Measurements from ENCODE around the gene OR6C4.
"Not testable (repeated sequence)": the region's sequence is repeated elsewhere in the genome, so short reads cannot be mapped to it uniquely, and the experiment has no call there.

The OR6C4 gene

DNA sequence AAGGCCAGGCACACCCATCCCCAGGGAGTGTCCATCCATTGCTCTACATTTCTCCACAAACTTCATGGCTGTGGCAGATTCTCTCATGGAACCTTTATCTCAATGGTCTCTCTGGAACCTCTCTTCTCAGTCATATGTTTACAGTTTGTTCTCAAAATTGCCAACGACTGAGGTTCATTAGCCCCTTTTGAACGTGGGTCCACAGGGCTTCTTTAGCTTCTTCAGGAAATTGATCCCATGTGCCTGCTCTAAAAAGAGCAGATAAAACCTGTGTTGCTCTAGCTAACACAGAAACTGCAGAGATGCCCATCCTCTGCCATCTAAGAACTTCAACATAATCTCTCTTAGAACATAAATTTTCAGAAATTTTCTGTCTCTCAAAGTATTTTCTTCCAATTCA lies at the start of gene OR6C4:
Gene OR6C4, plus strand, starts transcription at position 301 of the 400 bp plus-strand sequence. CDS start 1,625 bp downstream, outside the sequence.
- DNase-seq (ENCODE audit: low read depth), result no peak
- no peak within 1 kb of the TSS for H3K4me3 ChIP-seq (ENCODE audit: low read depth, low read length)

- H3K4me3 ChIP-seq (ENCODE audit: low read depth, low read length), result no peak overlapping the region
- DNase-seq (ENCODE audit: low read depth), result no peak
These were observed 49.6 kb upstream of the OR6C4 start for GRCh38 chr12:55499810-55500252.

GRCh38 chr12:55501601-55502000 lies 47.8 kb upstream of the OR6C4 start:
- DNase-seq (ENCODE audit: low read depth), result no peak
- H3K4me3 ChIP-seq (ENCODE audit: low read depth, low read length), result no peak overlapping the region

- H3K4me3 ChIP-seq (ENCODE audit: low read depth, low read length), result no peak overlapping the region
- no peak for DNase-seq (ENCODE audit: low read depth)
These were observed 33.7 kb upstream of the OR6C4 start for GRCh38 chr12:55515696-55516095.

DNA sequence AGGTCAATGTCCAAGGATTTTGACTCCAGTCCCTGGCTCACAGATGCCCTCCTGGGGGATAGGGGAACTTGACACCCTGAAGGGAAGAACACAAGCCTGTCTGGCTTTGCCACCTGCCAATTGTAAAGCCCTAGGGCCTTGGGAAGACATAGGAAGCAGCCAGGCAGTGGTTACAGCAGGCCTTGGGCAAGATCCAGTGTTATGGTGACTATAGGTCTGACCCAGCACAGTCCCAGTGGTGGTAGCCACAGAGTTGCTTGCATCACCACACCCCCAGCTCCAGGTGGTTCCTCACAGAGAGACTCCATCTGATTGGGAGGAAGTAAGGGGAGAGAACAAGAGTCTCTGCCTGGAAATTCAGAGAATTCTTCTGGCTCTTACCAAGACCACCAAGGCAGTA lies 33.0 kb upstream of the OR6C4 start:
- no peak for DNase-seq (ENCODE audit: low read depth)
- no peak overlapping the region for H3K4me3 ChIP-seq (ENCODE audit: low read depth, low read length)

DNA sequence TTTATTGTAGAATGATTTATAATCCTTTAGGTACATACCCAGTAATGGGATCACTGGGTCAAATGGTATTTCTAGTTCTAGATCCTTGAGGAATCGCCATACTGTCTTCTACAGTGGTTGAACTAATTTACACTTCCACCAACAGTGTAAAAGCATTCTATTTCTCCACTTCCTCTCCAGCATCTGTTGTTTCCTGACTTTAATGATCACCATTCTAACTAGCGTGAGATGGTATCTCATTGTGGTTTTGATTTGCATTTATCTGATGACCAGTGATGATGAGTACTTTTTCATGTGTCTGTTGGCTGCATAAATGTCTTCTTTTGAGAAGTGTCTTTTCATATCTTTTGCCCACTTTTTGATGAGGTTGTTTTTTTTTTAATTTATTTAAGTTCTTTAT lies 1.2 kb upstream of the OR6C4 start:
- H3K4me3 ChIP-seq (ENCODE audit: low read depth, low read length); DNase-seq (ENCODE audit: low read depth): not testable (repeated sequence)

DNA sequence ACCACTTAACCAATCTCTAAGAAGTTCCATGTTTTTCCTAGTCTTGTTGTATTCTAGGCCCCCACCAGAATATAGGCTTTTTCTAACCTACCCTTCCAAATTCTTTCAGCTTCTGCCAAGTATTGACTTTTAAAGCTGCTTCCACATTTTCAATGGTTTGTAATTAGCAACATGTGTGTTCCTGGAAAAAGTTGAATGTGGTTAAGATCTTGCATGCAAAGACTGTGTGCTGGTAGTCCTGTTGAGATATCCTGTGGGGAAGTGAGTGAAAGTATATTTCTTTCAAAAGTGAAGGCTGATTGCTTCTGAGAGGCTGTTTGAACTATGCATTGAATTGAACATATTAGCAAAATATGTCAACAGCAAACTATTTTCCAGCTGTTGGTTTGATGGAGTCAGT lies 646 bp upstream of the OR6C4 start:
- no peak overlapping the region for H3K4me3 ChIP-seq (ENCODE audit: low read depth, low read length)
- no peak for DNase-seq (ENCODE audit: low read depth)

DNA sequence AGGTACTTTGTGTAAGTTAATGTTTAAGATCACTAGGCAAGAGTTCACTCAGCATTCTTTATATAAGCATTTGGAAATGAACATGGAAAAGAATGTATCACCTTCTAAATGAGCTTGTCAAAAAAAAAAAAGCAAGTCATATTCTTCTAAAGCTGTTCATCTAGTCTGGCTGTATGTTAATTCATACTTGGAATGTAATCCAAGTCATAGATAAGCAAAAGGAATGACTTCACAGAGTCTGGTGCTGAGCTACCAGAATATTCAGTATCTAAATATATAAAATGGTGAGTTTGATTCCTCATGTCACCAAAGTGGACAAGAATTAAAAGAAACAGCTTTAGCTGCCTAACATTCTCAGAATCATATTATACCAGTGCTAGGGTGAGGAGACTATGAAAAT lies 4.9 kb downstream of the OR6C4 start:
- H3K4me3 ChIP-seq (ENCODE audit: low read depth, low read length), result no peak overlapping the region
- DNase-seq (ENCODE audit: low read depth), result no peak

DNA sequence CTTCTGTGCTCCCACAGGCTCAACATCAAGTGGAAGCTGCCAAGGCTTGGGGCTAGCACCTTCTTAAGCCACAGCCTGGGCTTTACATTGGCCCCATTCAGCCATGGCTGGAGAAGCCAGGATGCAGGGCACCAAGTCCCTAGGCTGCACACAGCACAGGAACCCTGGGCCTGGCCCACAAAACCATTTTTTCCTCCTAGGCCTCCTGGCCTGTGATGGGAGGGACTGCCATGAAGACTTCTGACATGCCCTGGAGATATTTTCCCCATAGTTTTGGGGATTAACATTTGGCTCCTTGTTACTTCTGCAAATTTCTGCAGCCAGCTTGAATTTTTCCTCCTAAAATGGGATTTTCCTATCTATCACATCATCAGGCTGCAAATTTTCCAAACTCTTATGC lies 20.7 kb downstream of the OR6C4 start:
- H3K4me3 ChIP-seq (ENCODE audit: low read depth, low read length); DNase-seq (ENCODE audit: low read depth): not testable (repeated sequence)

DNA sequence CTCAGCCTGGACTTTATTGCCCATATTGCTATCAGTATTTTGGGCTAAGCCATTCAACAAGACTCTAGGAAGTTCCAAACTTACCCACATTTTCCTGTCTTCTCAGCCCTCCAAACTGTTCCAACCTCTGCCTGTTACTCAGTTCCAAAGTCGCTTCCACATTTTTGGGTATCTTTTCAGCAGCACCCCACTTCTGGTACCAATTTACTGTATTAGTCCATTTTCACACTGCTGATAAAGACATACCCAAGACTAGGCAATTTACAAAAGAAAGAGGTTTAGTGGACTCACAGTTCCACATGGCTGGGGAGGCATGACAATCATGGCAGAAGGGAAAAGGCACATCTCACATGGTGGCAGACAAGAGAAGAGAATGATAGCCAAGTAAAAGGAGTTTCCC lies 21.3 kb downstream of the OR6C4 start:
- DNase-seq (ENCODE audit: low read depth); H3K4me3 ChIP-seq (ENCODE audit: low read depth, low read length): not testable (repeated sequence)

DNA sequence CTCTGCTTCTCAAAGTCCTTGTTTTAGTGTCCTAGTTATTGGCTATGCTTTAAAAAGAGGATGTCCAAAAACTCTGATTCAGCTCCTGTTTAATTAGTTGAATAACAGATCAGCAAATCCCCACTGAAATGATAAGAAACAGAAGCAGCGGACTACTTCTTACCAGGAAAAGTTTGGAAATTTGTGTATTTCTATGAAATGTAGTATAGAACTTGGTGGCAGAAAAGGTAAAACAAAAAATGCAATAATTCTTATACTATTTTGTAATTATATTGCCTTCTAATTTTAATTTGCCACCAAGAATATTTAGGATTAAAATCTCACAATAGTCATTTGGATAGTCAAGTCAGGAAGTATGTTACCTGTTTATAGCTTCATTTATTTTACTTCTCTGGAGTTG lies 22.8 kb downstream of the OR6C4 start, which contains the start of gene OR2AP1:
Gene OR2AP1, plus strand, starts transcription at position 301 of the 400 bp plus-strand sequence. CDS start 1,947 bp downstream, outside the sequence.
- H3K4me3 ChIP-seq (ENCODE audit: low read depth, low read length), result no peak within 1 kb of the TSS
- DNase-seq (ENCODE audit: low read depth), result no peak

DNA sequence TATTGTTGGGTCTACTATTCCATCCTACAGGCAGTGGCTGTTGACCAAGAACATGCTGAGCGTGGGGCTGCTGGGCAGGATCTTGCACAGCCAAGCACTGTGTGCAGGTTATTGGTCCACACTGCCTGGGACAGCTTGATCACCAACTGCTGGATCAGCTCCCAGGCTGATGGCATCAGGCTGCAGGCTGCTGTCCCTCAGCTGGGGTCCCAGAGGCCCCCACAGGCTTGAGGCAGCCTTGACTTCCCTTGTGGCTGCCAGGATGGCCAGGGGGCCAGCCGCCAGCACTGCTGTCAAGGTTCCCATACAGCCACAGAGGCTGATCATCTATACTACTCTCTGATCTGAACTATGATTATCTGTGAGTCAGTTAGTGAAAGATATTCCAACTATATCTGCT lies 32.7 kb downstream of the OR6C4 start:
- H3K4me3 ChIP-seq (ENCODE audit: low read depth, low read length), result no peak overlapping the region
- no peak for DNase-seq (ENCODE audit: low read depth)

- no peak overlapping the region for H3K4me3 ChIP-seq (ENCODE audit: low read depth, low read length)
These were observed 36.4 kb downstream of the OR6C4 start for GRCh38 chr12:55585817-55586216.

GRCh38 chr12:55590152-55590551 lies 40.8 kb downstream of the OR6C4 start:
- not testable (repeated sequence) for H3K4me3 ChIP-seq (ENCODE audit: low read depth, low read length); DNase-seq (ENCODE audit: low read depth)

More at GRCh38 chr12:55585817-55586216, 36.4 kb downstream of the OR6C4 start:
- DNase-seq (ENCODE audit: low read depth), result no peak
